NT2/D1 (cell line): ENCODE measurements around the gene REV3L.

Experiments used
- YY1 ChIP-seq: IDR thresholded peaks from 2 replicates; pipeline ENCODE4 v1.6.1; 2011; ENCODE audit not compliant: insufficient read length, insufficient read depth
- ZNF274 ChIP-seq: IDR thresholded peaks from 2 replicates; pipeline ENCODE4 v1.6.1; 2011; ENCODE audit warnings: mild to moderate bottlenecking, low read depth, low read length

GRCh38 chr6:111276335-111276734 is 206.7 kb downstream of the REV3L start:
- no peak for TF ChIP-seq YY1
- no peak for TF ChIP-seq ZNF274
